Measurements from ENCODE around the gene PAX5.

DNA sequence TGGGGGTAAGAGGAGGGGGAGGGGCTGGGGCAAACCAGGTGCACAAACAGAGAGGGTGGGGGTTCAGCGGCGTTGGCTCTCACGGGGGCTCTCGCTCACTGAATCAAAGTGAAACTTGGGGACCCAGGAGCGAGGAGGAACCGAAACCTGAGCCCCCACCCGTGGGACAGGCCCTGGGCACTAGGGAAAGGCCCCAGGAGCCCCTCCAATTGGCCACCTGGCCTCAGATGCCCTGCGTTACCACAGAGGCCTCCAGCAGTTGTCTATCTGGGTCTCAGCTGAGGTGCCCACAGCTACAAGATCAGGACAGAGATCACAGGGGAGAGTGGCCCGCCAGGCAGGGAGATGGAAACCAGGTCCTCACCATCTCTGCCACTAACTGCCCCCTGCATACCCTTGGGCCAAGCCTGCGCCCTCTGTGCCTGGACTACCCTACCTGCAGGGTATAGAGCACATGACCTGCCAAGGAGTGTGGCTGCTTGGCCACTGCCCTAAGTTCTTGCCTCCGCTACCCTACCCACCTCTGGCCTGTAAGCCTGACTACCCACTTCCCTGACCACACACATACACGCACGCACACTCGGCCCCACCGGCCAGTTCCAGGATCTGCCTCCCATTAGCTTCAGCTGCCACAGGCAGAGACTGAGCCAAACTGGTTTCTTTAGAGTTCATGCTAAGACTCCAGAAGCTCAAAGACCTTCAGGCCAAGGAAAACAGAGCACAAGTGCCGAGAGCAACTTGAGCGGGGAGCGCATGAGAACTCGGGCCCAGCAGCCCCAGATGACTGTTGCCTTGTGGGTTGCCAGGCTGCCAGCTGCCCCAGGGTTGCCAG is 39.9 kb downstream of the PAX5 start:
- TF ChIP-seq TAF1 (IDR thresholded peaks at IDR 0.05; ENCODE audit: low read depth, low read length) (peak; percentile 10; the same call in 1 of the 2 replicates), POLR2A (IDR thresholded peaks at IDR 0.05; ENCODE audit: low read depth, low read length) (peak; percentile 62; the same call in 1 of the 2 replicates), POLR2AphosphoS5 (IDR thresholded peaks at IDR 0.05; ENCODE audit: low read depth, low read length) (peak; percentile 38; the same call in 1 of the 2 replicates), POU2F2 (IDR thresholded peaks at IDR 0.05; ENCODE audit: low read depth, low read length) (peak; percentile 83), PAX5 (IDR thresholded peaks at IDR 0.05; ENCODE audit: insufficient read depth, low read length, severe bottlenecking) (peak; percentile 10)
